ENCODE data around the gene DFFB.

DFFB gene

GRCh38 chr1:3898475-3898735 lies 41.1 kb downstream of the DFFB start:
- no peak for DNase-seq
- H3K79me2 ChIP-seq (ENCODE audit: control insufficient read depth, insufficient read depth, low read length, poor library complexity) = peaks cover 17% of the 10 kb centered on the region
- no peak overlapping the region for H4K12ac ChIP-seq (ENCODE audit: low read depth, low read length)
- H3K4me2 ChIP-seq (ENCODE audit: low read length) = no peak overlapping the region
- no peak overlapping the region for H3K14ac ChIP-seq (ENCODE audit: low read length)
- peaks cover 11 to 12% of the 10 kb centered on the region in 2 experiments for H3K36me3 ChIP-seq (ENCODE audit: control insufficient read depth in 1 of 2, insufficient read depth in 2 of 2, low read length in 2 of 2)
- no peak overlapping the region for H3K27ac ChIP-seq (ENCODE audit: low read depth, low read length)
- H3K18ac ChIP-seq (ENCODE audit: low read length) = no peak overlapping the region
- peaks cover 16% of the 10 kb centered on the region for H3K79me1 ChIP-seq (ENCODE audit: low read length)
- H3K4me3 ChIP-seq (ENCODE audit: low read depth, low read length) = no peak overlapping the region
- H3K9ac ChIP-seq (ENCODE audit: low read length) = no peak overlapping the region
- no peaks in the 10 kb centered on the region for H3K27me3 ChIP-seq (ENCODE audit: insufficient read depth, low read length)
- H2BK120ac ChIP-seq (ENCODE audit: insufficient read depth, low read length, poor library complexity) = no peak overlapping the region
- no peak overlapping the region for H3K23ac ChIP-seq (ENCODE audit: low read length)
- no peak overlapping the region for H2AFZ ChIP-seq (ENCODE audit: insufficient read depth, low read length, poor library complexity)
- H3K9me3 ChIP-seq (ENCODE audit: insufficient read depth, low read depth, low read length) = no peaks in the 10 kb centered on the region
- H3K4ac ChIP-seq (ENCODE audit: low read depth, low read length) = peak overlapping the region; percentile 61
- no peak overlapping the region for H2BK12ac ChIP-seq (ENCODE audit: low read length)
- H2BK5ac ChIP-seq (ENCODE audit: low read depth, low read length, poor library complexity) = no peak overlapping the region
- H4K91ac ChIP-seq (ENCODE audit: low read depth, low read length) = no peak overlapping the region
- no peak overlapping the region for H2AK5ac ChIP-seq (ENCODE audit: low read length)
- H4K8ac ChIP-seq (ENCODE audit: low read depth, low read length) = no peak overlapping the region
- H3K4me1 ChIP-seq (ENCODE audit: control insufficient read depth in 1 of 2, insufficient read depth in 2 of 2, low read length in 2 of 2) = peaks cover 10 to 15% of the 10 kb centered on the region in 2 experiments

DNA sequence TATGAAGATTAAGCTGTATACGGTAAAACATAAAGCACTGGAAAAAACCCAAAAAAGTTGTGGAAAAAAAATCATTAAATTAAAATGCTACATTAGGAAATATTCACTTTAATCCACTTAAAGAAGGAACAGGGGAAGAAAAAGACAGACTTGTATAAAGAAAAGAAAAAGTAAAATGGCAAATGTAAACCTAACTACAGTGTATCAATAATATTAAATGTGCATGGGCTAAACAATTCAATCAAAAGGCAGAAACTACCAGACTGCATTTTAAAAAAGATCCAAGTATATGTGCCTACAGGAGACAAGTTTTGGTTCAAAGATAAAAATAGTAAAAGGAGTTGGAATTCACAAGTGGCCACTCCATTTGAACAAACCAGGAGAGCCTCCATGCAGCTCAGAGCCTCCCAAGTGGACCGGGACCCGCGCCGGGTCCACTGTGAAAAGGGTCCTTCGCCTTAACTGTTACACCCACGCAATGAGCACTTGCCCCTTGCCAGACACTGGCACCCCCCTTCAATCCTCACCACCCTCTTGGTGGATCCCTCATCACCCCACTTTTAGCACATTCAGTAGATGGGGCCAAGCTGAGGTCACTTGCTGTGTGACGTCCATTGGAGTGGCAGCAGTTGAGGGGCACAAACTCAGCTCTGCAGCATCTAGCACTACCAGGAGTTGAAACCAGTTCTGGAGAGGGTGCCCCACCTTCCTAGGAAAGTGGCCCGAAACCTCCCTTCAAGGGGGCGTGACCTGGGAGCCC lies 41.9 kb downstream of the DFFB start:
- H2BK120ac ChIP-seq (ENCODE audit: insufficient read depth, low read length, poor library complexity) = peak overlapping the region; percentile 75
- H3K79me1 ChIP-seq (ENCODE audit: low read length) = peaks cover 16% of the 10 kb centered on the region
- H4K8ac ChIP-seq (ENCODE audit: low read depth, low read length) = peak overlapping the region; percentile 96
- peak overlapping the region; percentile 75 for H3K4me2 ChIP-seq (ENCODE audit: low read length)
- peak overlapping the region; percentile 95 for H3K18ac ChIP-seq (ENCODE audit: low read length)
- H3K79me2 ChIP-seq (ENCODE audit: control insufficient read depth, insufficient read depth, low read length, poor library complexity) = peaks cover 17% of the 10 kb centered on the region
- peak overlapping the region; percentile 90 for H3K14ac ChIP-seq (ENCODE audit: low read length)
- WGBS (ENCODE audit: extremely low coverage, insufficient coverage, insufficient read length) = no CpG with 5 or more reads among the region's 10 CpGs
- peaks cover 11 to 12% of the 10 kb centered on the region in 2 experiments for H3K36me3 ChIP-seq (ENCODE audit: control insufficient read depth in 1 of 2, insufficient read depth in 2 of 2, low read length in 2 of 2)
- no peak overlapping the region for H3K27ac ChIP-seq (ENCODE audit: low read depth, low read length)
- H3K4me3 ChIP-seq (ENCODE audit: low read depth, low read length) = peak overlapping the region; percentile 93
- H3K27me3 ChIP-seq (ENCODE audit: insufficient read depth, low read length) = no peaks in the 10 kb centered on the region
- H3K9ac ChIP-seq (ENCODE audit: low read length) = peak overlapping the region; percentile 98
- DNase-seq = no peak
- peak overlapping the region; percentile 90 for H3K4ac ChIP-seq (ENCODE audit: low read depth, low read length)
- H3K23ac ChIP-seq (ENCODE audit: low read length) = no peak overlapping the region
- peak overlapping the region; percentile 95 for H4K91ac ChIP-seq (ENCODE audit: low read depth, low read length)
- H4K12ac ChIP-seq (ENCODE audit: low read depth, low read length) = peak overlapping the region; percentile 90
- H2BK5ac ChIP-seq (ENCODE audit: low read depth, low read length, poor library complexity) = peak overlapping the region; percentile 90
- H3K9me3 ChIP-seq (ENCODE audit: insufficient read depth, low read depth, low read length) = no peaks in the 10 kb centered on the region
- H3K4me1 ChIP-seq (ENCODE audit: control insufficient read depth in 1 of 2, insufficient read depth in 2 of 2, low read length in 2 of 2) = peaks cover 10 to 15% of the 10 kb centered on the region in 2 experiments
- H2BK12ac ChIP-seq (ENCODE audit: low read length) = no peak overlapping the region
- peak overlapping the region; percentile 38 for H2AFZ ChIP-seq (ENCODE audit: insufficient read depth, low read length, poor library complexity)
- H2AK5ac ChIP-seq (ENCODE audit: low read length) = peak overlapping the region; percentile 72

- Histone ChIP-seq H3K4ac (ENCODE audit: low read depth, low read length) (peak overlapping the region; percentile 90), H3K36me3 (ENCODE audit: control insufficient read depth in 1 of 2, insufficient read depth in 2 of 2, low read length in 2 of 2) (peaks cover 8 to 9% of the 10 kb centered on the region in 2 experiments), H3K27ac (ENCODE audit: low read depth, low read length) (peak overlapping the region; percentile 89), H2AFZ (ENCODE audit: insufficient read depth, low read length, poor library complexity) (peak overlapping the region; percentile 38), H3K27me3 (ENCODE audit: insufficient read depth, low read length) (no peaks in the 10 kb centered on the region), H4K12ac (ENCODE audit: low read depth, low read length) (peak overlapping the region; percentile 90), H3K18ac (ENCODE audit: low read length) (peak overlapping the region; percentile 95), H4K8ac (ENCODE audit: low read depth, low read length) (peak overlapping the region; percentile 96), H3K4me2 (ENCODE audit: low read length) (peak overlapping the region; percentile 75), H2BK12ac (ENCODE audit: low read length) (no peak overlapping the region), H2BK5ac (ENCODE audit: low read depth, low read length, poor library complexity) (peak overlapping the region; percentile 90), H2BK120ac (ENCODE audit: insufficient read depth, low read length, poor library complexity) (peak overlapping the region; percentile 75), H3K14ac (ENCODE audit: low read length) (peak overlapping the region; percentile 90), H2AK5ac (ENCODE audit: low read length) (peak overlapping the region; percentile 72), H3K79me1 (ENCODE audit: low read length) (peaks cover 16% of the 10 kb centered on the region), H3K4me1 (ENCODE audit: control insufficient read depth in 1 of 2, insufficient read depth in 2 of 2, low read length in 2 of 2) (peaks cover 10 to 15% of the 10 kb centered on the region in 2 experiments), H4K91ac (ENCODE audit: low read depth, low read length) (peak overlapping the region; percentile 95), H3K79me2 (ENCODE audit: control insufficient read depth, insufficient read depth, low read length, poor library complexity) (peaks cover 17% of the 10 kb centered on the region), H3K9ac (ENCODE audit: low read length) (peak overlapping the region; percentile 98), H3K4me3 (ENCODE audit: low read depth, low read length) (peak overlapping the region; percentile 93), H3K9me3 (ENCODE audit: insufficient read depth, low read depth, low read length) (no peaks in the 10 kb centered on the region), H3K23ac (ENCODE audit: low read length) (no peak overlapping the region)
- WGBS (ENCODE audit: extremely low coverage, insufficient coverage, insufficient read length) = no CpG with 5 or more reads among the region's 26 CpGs
- no peak for DNase-seq
Measured at GRCh38 chr1:3899754-3900149, 42.5 kb downstream of the DFFB start.

GRCh38 chr1:3900150-3900968 lies 43.1 kb downstream of the DFFB start, which contains the start of gene C1orf174:
C1orf174 (minus strand) TSS chr1:3900272; CDS start chr1:3900186, 86 bp downstream.
- H3K36me3 ChIP-seq (ENCODE audit: control insufficient read depth in 1 of 2, insufficient read depth in 2 of 2, low read length in 2 of 2) = peaks cover 2 to 4% of the 10 kb centered on the region in 2 experiments
- no CpG with 5 or more reads among the region's 58 CpGs for WGBS (ENCODE audit: extremely low coverage, insufficient coverage, insufficient read length)
- H2AFZ ChIP-seq (ENCODE audit: insufficient read depth, low read length, poor library complexity) = peak within 1 kb of the TSS; percentile 74
- peak within 1 kb of the TSS; percentile 95 for H4K91ac ChIP-seq (ENCODE audit: low read depth, low read length)
- peaks cover 10 to 15% of the 10 kb centered on the region in 2 experiments for H3K4me1 ChIP-seq (ENCODE audit: control insufficient read depth in 1 of 2, insufficient read depth in 2 of 2, low read length in 2 of 2)
- H3K18ac ChIP-seq (ENCODE audit: low read length) = peak within 1 kb of the TSS; percentile 95
- peaks cover 17% of the 10 kb centered on the region for H3K79me2 ChIP-seq (ENCODE audit: control insufficient read depth, insufficient read depth, low read length, poor library complexity)
- peak within 1 kb of the TSS; percentile 95 for H3K4me2 ChIP-seq (ENCODE audit: low read length)
- H2BK12ac ChIP-seq (ENCODE audit: low read length) = no peak within 1 kb of the TSS
- no peaks in the 10 kb centered on the region for H3K9me3 ChIP-seq (ENCODE audit: insufficient read depth, low read depth, low read length)
- peak within 1 kb of the TSS; percentile 90 for H3K4ac ChIP-seq (ENCODE audit: low read depth, low read length)
- peak within 1 kb of the TSS; percentile 96 for H4K8ac ChIP-seq (ENCODE audit: low read depth, low read length)
- peak within 1 kb of the TSS; percentile 90 for H3K14ac ChIP-seq (ENCODE audit: low read length)
- peaks cover 16% of the 10 kb centered on the region for H3K79me1 ChIP-seq (ENCODE audit: low read length)
- H2AK5ac ChIP-seq (ENCODE audit: low read length) = peak within 1 kb of the TSS; percentile 72
- peak within 1 kb of the TSS; percentile 89 for H3K27ac ChIP-seq (ENCODE audit: low read depth, low read length)
- peak within 1 kb of the TSS; percentile 94 for H3K4me3 ChIP-seq (ENCODE audit: low read depth, low read length)
- peak within 1 kb of the TSS; percentile 90 for H4K12ac ChIP-seq (ENCODE audit: low read depth, low read length)
- no peaks in the 10 kb centered on the region for H3K27me3 ChIP-seq (ENCODE audit: insufficient read depth, low read length)
- H2BK120ac ChIP-seq (ENCODE audit: insufficient read depth, low read length, poor library complexity) = peak within 1 kb of the TSS; percentile 75
- peak; percentile 97 to 98 for DNase-seq
- H3K9ac ChIP-seq (ENCODE audit: low read length) = peak within 1 kb of the TSS; percentile 98
- H3K23ac ChIP-seq (ENCODE audit: low read length) = no peak within 1 kb of the TSS
- H2BK5ac ChIP-seq (ENCODE audit: low read depth, low read length, poor library complexity) = peak within 1 kb of the TSS; percentile 90
